MM.1S (cell line): ENCODE results near the gene CERS6.
A peak's percentile ranks its signal among the peaks of the same experiment; 100 is the strongest.

Source experiments
- DNase-seq: peaks from one replicate; pipeline ENCODE4 v3.0.0-alpha.2; 2015
- H2AFZ ChIP-seq: fragments of 300-600 bp; sonication (generic); 2 replicates; pipeline ENCODE4 v1.6.0; 2016; ENCODE audit warnings: antibody characterized with exemption, low read length
- H3F3A ChIP-seq: fragments of 300-600 bp; sonication (generic); 2 replicates; pipeline ENCODE4 v1.6.1; 2016; ENCODE audit warnings: mild to moderate bottlenecking, antibody characterized with exemption, low read length, moderate library complexity, mixed read lengths; ENCODE audit not compliant: insufficient read depth
- H3K27ac ChIP-seq: fragments of 300-600 bp; sonication (generic); 2 replicates; pipeline ENCODE4 v1.5.1; 2016; ENCODE audit warnings: mild to moderate bottlenecking, low read length
- H3K27me3 ChIP-seq: fragments of 300-600 bp; sonication (generic); replicated peaks from 2 replicates; pipeline ENCODE4 v1.6.0; 2016; ENCODE audit warnings: low read length; ENCODE audit not compliant: insufficient read depth
- H3K36me3 ChIP-seq: fragments of 300-600 bp; sonication (generic); replicated peaks from 2 replicates; pipeline ENCODE4 v1.6.1; 2016; ENCODE audit warnings: mild to moderate bottlenecking, low read length, mixed read lengths; ENCODE audit not compliant: insufficient read depth
- H3K4me1 ChIP-seq: fragments of 300-600 bp; sonication (generic); 2 replicates; pipeline ENCODE4 v1.6.1; 2016; ENCODE audit warnings: low read length, mixed read lengths
- H3K4me2 ChIP-seq: fragments of 300-600 bp; sonication (generic); 2 replicates; pipeline ENCODE4 v1.6.0; 2016; ENCODE audit warnings: low read depth, low read length
- H3K4me3 ChIP-seq: fragments of 300-600 bp; sonication (generic); 2 replicates; pipeline ENCODE4 v1.5.1; 2016; ENCODE audit warnings: low read length, mixed read lengths
- H3K79me2 ChIP-seq: fragments of 300-600 bp; sonication (generic); 2 replicates; pipeline ENCODE4 v1.6.1; 2016; ENCODE audit warnings: mixed run types, low read length, mixed read lengths
- H3K9ac ChIP-seq: fragments of 300-600 bp; sonication (generic); 2 replicates; pipeline ENCODE4 v1.6.1; 2016; ENCODE audit warnings: low read length, mixed read lengths
- H3K9me2 ChIP-seq: fragments of 300-600 bp; sonication (generic); replicated peaks from 2 replicates; pipeline ENCODE4 v1.6.1; 2016; ENCODE audit warnings: mild to moderate bottlenecking, low read length, mixed read lengths; ENCODE audit not compliant: insufficient read depth
- H3K9me3 ChIP-seq: fragments of 300-600 bp; sonication (generic); replicated peaks from 2 replicates; pipeline ENCODE4 v1.6.1; 2016; ENCODE audit warnings: mild to moderate bottlenecking, low read length, mixed read lengths; ENCODE audit not compliant: insufficient read depth
- H4K20me1 ChIP-seq: fragments of 300-600 bp; sonication (generic); 2 replicates; pipeline ENCODE4 v1.6.1; 2016; ENCODE audit warnings: mild to moderate bottlenecking, low read length, moderate library complexity, mixed read lengths; ENCODE audit not compliant: insufficient read depth
- CTCF ChIP-seq: fragments of 300-600 bp; sonication (generic); IDR thresholded peaks from 2 replicates; pipeline ENCODE4 v1.5.1; 2016; ENCODE audit warnings: antibody characterized with exemption, low read length, mixed read lengths
- EZH2 ChIP-seq: fragments of 300-600 bp; sonication (generic); optimal IDR thresholded peaks from 2 replicates; pipeline ENCODE3; 2017; ENCODE audit warnings: low read depth, mild to moderate bottlenecking, antibody characterized with exemption, low read length, mixed read lengths
- EZH2phosphoT487 ChIP-seq: fragments of 300-600 bp; sonication (generic); IDR thresholded peaks from 2 replicates; pipeline ENCODE4 v1.6.1; 2018; ENCODE audit warnings: antibody characterized with exemption, low read length

Gene CERS6

GRCh38 chr2:168454737-168455644, 1.1 kb upstream of the CERS6 start:
- Histone ChIP-seq H3K27me3 (no peaks in the 10 kb centered on the region), H3K4me3 (peak overlapping the region; percentile 77), H3K9ac (peak overlapping the region; percentile 66; the same call in 1 of the 2 replicates), H3K9me2 (no peaks in the 10 kb centered on the region), H3K36me3 (no peaks in the 10 kb centered on the region), H3F3A (peaks cover 16% of the 10 kb centered on the region), H2AFZ (peak overlapping the region; percentile 90; the same call in 1 of the 2 replicates), H3K79me2 (peaks cover 37% of the 10 kb centered on the region), H4K20me1 (no peaks in the 10 kb centered on the region), H3K27ac (no peak overlapping the region), H3K4me2 (peak overlapping the region; percentile 70), H3K9me3 (no peaks in the 10 kb centered on the region), H3K4me1 (peaks cover 23% of the 10 kb centered on the region)
- no peak for DNase-seq
- TF ChIP-seq EZH2 (no peak), CTCF (no peak), EZH2phosphoT487 (no peak)

GRCh38 chr2:168456521-168457189, 583 bp downstream of the CERS6 start:
- TF ChIP-seq EZH2phosphoT487 (no peak), EZH2 (no peak), CTCF (no peak)
- Histone ChIP-seq H3K79me2 (peaks cover 53% of the 10 kb centered on the region), H3F3A (peaks cover 16% of the 10 kb centered on the region), H3K4me3 (peak overlapping the region; percentile 96), H3K4me2 (peak overlapping the region; percentile 79), H3K4me1 (peaks cover 23% of the 10 kb centered on the region), H4K20me1 (no peaks in the 10 kb centered on the region), H3K9me2 (no peaks in the 10 kb centered on the region), H2AFZ (peak overlapping the region; percentile 88), H3K9me3 (no peaks in the 10 kb centered on the region), H3K9ac (peak overlapping the region; percentile 86), H3K36me3 (no peaks in the 10 kb centered on the region), H3K27me3 (no peaks in the 10 kb centered on the region), H3K27ac (peak overlapping the region; percentile 64)
- peak; percentile 62 for DNase-seq

- Histone ChIP-seq H3K9me2 (no peaks in the 10 kb centered on the region), H3K4me3 (peak overlapping the region; percentile 96), H3F3A (peaks cover 16% of the 10 kb centered on the region), H3K79me2 (peaks cover 60% of the 10 kb centered on the region), H3K9me3 (no peaks in the 10 kb centered on the region), H4K20me1 (no peaks in the 10 kb centered on the region), H3K27ac (peak overlapping the region; percentile 64), H3K27me3 (no peaks in the 10 kb centered on the region), H3K4me2 (peak overlapping the region; percentile 79), H3K4me1 (peaks cover 23% of the 10 kb centered on the region), H3K36me3 (no peaks in the 10 kb centered on the region), H3K9ac (peak overlapping the region; percentile 86), H2AFZ (peak overlapping the region; percentile 88)
- TF ChIP-seq CTCF (no peak), EZH2 (no peak), EZH2phosphoT487 (no peak)
- DNase-seq, result peak; percentile 52
Observed at GRCh38 chr2:168457190-168457895, 1.3 kb downstream of the CERS6 start.
